CD4-positive, alpha-beta T cell (primary cell): ENCODE data around the gene CLCF1. TPM values are rescaled to one million over a fixed set of nuclear protein-coding genes. Genes with fewer than 3 reads are reported as not detected.

ENCODE experiments used
- ATAC-seq: fragments of 200-7000 bp; cut with Tn5 transposase; one replicate; pipeline ENCODE4 v1.10.0; 2022; ENCODE audit warnings: mild to moderate bottlenecking; ENCODE audit not compliant: poor library complexity
- CTCF ChIA-PET: fragments of 350-600 bp; sonication (Branson Sonifier 250); formaldehyde crosslinking; loops from one replicate; lab custom pipeline; 2021; ENCODE audit warnings: antibody characterized with exemption, inconsistent platforms; lab: Charles Lee
- POLR2A ChIA-PET: fragments of 350-600 bp; sonication (Branson Sonifier 250); formaldehyde crosslinking; loops from one replicate; lab custom pipeline; 2021; ENCODE audit warnings: antibody characterized with exemption, inconsistent platforms; lab: Charles Lee
- DNase-seq, 14 experiments: peaks; one replicate each; pipeline ENCODE4 v3.0.0-alpha.2; 2013 to 2020; ENCODE audit warnings: mixed read lengths in 2 of 14
- H3K27ac ChIP-seq, 2 donors: one replicate each; pipeline versions ENCODE4 v1.5.1 to v1.7.0; 2013; ENCODE audit warnings: low read length in 2 of 2, low read depth in 1 of 2, mild to moderate bottlenecking in 1 of 2
- H3K27me3 ChIP-seq, 2 experiments: 1 replicate in 1 of 2; 2 replicates in 1 of 2; pipeline versions ENCODE4 v1.6.1 to v1.7.0; 2013; ENCODE audit warnings: low read length in 2 of 2, control low read depth in 1 of 2, mild to moderate bottlenecking in 1 of 2, moderate library complexity in 1 of 2; ENCODE audit not compliant: insufficient read depth in 2 of 2, control insufficient read depth in 1 of 2
- H3K36me3 ChIP-seq: one replicate; pipeline ENCODE4 v1.6.1; 2013; ENCODE audit warnings: low read length, control low read depth; ENCODE audit not compliant: insufficient read depth
- H3K4me1 ChIP-seq: one replicate; pipeline ENCODE4 v1.6.1; 2013; ENCODE audit warnings: low read length, control low read depth; ENCODE audit not compliant: insufficient read depth
- H3K4me3 ChIP-seq: one replicate; pipeline ENCODE4 v1.5.1; 2013; ENCODE audit warnings: mild to moderate bottlenecking, low read length, moderate library complexity
- H3K9me3 ChIP-seq, 2 experiments: 1 replicate in 1 of 2; 2 replicates in 1 of 2; pipeline versions ENCODE4 v1.6.1 to v1.7.0; 2013; ENCODE audit warnings: low read length in 2 of 2, mild to moderate bottlenecking in 2 of 2, control low read depth in 1 of 2, moderate library complexity in 1 of 2; ENCODE audit not compliant: control insufficient read depth in 1 of 2, insufficient read depth in 1 of 2
- H3K27ac Mint-ChIP-seq: one replicate; pipeline ENCODE4 v1.8.0; 2020; ENCODE audit warnings: mixed read lengths
- H3K27me3 Mint-ChIP-seq: one replicate; pipeline ENCODE4 v1.8.0; 2021; ENCODE audit warnings: mixed read lengths
- H3K36me3 Mint-ChIP-seq: one replicate; pipeline ENCODE4 v1.8.0; 2021; ENCODE audit warnings: low read depth, mixed read lengths
- H3K4me1 Mint-ChIP-seq: one replicate; pipeline ENCODE4 v1.8.0; 2021; ENCODE audit warnings: low read depth, mixed read lengths
- H3K4me3 Mint-ChIP-seq: one replicate; pipeline ENCODE4 v1.8.0; 2020; ENCODE audit warnings: mild to moderate bottlenecking, mixed read lengths
- H3K9me3 Mint-ChIP-seq: one replicate; pipeline ENCODE4 v1.8.0; 2020; ENCODE audit warnings: mixed read lengths
- intact Hi-C, 2 experiments: fragments of 100-400 bp; cut with DNase I in 1 of 2; cut with micrococcal nuclease in 1 of 2; formaldehyde crosslinking; loops; one replicate each; pipeline versions ENCODE4 v1.15.1 to v1.9.0; 2023 to 2025; cut with DNase I, micrococcal nuclease
- total RNA-seq, 174 experiments: library from RNA in 2 of 174; stranded (reverse) in 2 of 174; gene quantifications; one replicate each; pipeline ENCODE4 v1.2.3 and lab custom pipeline; 2021 to 2026
- TF ChIP-seq, protein P1 (sequence below): fragments of 200-600 bp; IDR thresholded peaks from one replicate; pipeline ENCODE4 v1.8.0; 2022; ENCODE audit warnings: antibody characterized with exemption, mild to moderate bottlenecking

CLCF1 gene
- total RNA-seq, 2 experiments from 2014 or later, result 6.0 to 6.9 TPM

DNA sequence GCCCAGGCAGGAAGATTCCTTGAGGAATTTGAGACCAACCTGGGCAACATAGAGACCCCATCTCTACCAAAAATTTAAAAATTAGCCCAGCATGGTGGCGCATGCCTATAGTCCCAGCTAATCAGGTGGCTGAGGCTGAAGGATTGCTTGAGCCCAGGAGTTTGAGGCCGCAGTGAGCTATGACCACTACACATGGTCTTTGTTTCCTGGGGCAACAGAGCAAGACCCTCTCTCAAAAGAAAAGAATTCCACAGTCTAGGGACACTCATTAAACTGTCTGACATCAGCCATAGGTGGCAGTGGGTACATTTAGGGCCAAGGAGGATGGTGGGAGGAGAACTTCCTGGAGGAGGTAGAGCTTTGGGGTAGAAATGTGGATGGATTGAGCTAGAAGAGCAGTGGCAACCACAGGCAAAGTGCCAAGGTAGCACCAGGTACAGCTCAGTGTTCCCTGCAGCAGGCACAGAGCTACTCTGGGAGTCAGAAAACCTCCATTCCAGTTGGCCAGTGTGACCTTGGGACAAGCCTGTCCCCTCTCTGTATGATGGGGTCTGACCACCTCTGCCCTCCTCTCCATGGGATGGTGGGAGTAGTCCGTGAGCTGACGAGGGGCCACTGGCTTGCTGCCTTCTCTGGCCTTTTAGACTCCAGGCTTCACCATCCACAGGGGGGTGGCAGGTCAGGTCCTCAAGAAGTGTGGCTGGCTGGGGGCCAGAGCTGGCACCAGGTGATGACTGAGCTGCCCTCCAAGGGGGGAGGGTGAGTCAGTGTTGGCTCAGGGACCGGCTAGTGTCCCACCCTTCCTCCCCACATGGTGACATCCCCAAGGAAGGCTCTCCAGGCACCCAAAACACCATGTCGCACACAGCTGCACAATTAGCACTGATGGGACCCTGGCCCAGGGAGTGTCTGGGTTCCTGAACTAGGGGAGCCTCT is 3.7 kb upstream of the CLCF1 start:
- intact Hi-C loops, result no loop called here
- ATAC-seq, result no peak

DNA sequence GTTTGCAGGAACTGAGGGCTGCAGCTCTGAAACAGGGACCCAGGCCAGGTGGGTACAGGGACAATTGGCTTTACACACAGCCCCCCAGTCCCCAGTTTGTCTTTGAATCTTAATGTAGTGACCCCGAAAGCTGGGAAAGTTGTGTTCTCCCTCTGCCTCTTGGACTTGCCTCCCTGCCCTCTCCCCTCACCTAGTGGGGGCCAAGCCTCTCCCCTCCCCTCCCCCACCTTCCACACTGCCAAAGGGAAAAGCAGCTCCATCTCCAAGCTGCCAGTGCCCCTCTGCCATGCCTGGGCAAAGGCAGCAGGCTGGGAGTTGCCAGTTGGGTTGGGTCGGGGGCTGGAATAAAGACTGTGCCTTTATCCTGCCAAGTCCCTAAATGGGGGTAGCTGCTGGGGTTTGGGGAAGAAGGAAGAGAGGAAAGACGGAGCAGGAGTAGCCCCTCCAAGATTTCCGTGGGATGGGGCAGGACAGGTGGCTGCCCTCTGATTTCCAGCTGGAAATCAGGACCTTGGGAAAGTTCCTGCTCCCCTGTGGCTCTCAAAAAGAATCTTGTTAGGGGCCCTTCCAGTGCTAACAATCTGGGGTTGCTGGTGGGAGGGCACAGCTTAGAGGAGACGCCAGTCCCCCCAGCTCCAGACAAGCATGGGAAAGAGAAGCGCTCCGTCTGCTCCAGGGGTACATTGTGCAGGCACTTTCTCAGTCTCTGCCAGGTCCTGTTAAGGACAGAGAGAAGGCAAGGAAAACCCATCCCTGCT is 2.8 kb upstream of the CLCF1 start:
- TF ChIP-seq, protein P1, sequence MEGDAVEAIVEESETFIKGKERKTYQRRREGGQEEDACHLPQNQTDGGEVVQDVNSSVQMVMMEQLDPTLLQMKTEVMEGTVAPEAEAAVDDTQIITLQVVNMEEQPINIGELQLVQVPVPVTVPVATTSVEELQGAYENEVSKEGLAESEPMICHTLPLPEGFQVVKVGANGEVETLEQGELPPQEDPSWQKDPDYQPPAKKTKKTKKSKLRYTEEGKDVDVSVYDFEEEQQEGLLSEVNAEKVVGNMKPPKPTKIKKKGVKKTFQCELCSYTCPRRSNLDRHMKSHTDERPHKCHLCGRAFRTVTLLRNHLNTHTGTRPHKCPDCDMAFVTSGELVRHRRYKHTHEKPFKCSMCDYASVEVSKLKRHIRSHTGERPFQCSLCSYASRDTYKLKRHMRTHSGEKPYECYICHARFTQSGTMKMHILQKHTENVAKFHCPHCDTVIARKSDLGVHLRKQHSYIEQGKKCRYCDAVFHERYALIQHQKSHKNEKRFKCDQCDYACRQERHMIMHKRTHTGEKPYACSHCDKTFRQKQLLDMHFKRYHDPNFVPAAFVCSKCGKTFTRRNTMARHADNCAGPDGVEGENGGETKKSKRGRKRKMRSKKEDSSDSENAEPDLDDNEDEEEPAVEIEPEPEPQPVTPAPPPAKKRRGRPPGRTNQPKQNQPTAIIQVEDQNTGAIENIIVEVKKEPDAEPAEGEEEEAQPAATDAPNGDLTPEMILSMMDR, result no peak
- Histone ChIP-seq H3K36me3 (no peaks in the 10 kb centered on the region), H3K4me3 (no peak overlapping the region), H3K4me1 (peaks cover 45% of the 10 kb centered on the region), H3K27me3 (peaks cover 6 to 16% of the 10 kb centered on the region in 2 experiments), H3K9me3 (no peaks in the 10 kb centered on the region), H3K27ac (no peak overlapping the region)
- peaks cover 34% of the 10 kb centered on the region for H3K27me3 Mint-ChIP-seq
- no peak for ATAC-seq
- POLR2A ChIA-PET, result interaction anchor here (0.6 to 3.2 kb wide), 5 partner anchors 8 to 42 kb away, joined by 3 to 16 read pairs (median 3); partner anchors contain the start of gene POLD4
- H3K4me3 Mint-ChIP-seq, result peak overlapping the region; percentile 38
- H3K4me1 Mint-ChIP-seq, result peaks cover 30% of the 10 kb centered on the region
- CTCF ChIA-PET, result interaction anchor here (1.9 to 5.6 kb wide), 4 partner anchors 14 to 31 kb away, joined by 7 to 24 read pairs (median 11); no protein-coding TSS in a partner anchor
- no peak overlapping the region for H3K27ac Mint-ChIP-seq
- intact Hi-C loops, result no loop called here
- H3K36me3 Mint-ChIP-seq, result peaks cover 5% of the 10 kb centered on the region
- no peak for DNase-seq
- no peaks in the 10 kb centered on the region for H3K9me3 Mint-ChIP-seq

More for the DNA sequence above, 3.7 kb upstream of the CLCF1 start:
- no peak overlapping the region for H3K27ac Mint-ChIP-seq
- H3K27me3 Mint-ChIP-seq, result peaks cover 26% of the 10 kb centered on the region
- no peak for DNase-seq
- TF ChIP-seq, protein P1, result no peak
- peaks cover 22% of the 10 kb centered on the region for H3K4me1 Mint-ChIP-seq
- H3K36me3 Mint-ChIP-seq, result peaks cover 5% of the 10 kb centered on the region
- no peaks in the 10 kb centered on the region for H3K9me3 Mint-ChIP-seq
- Histone ChIP-seq H3K27me3 (peaks cover 6 to 16% of the 10 kb centered on the region in 2 experiments), H3K9me3 (no peaks in the 10 kb centered on the region), H3K36me3 (no peaks in the 10 kb centered on the region), H3K4me1 (peaks cover 38% of the 10 kb centered on the region), H3K27ac (no peak overlapping the region), H3K4me3 (no peak overlapping the region)
- ChIA-PET POLR2A (interaction anchor here (1.1 to 3.2 kb wide), 3 partner anchors 9 to 24 kb away, joined by 3 to 16 read pairs (median 5); partner anchors contain the start of gene POLD4), CTCF (interaction anchor here (0.7 to 5.6 kb wide), 5 partner anchors 13 to 261 kb away, joined by 3 to 24 read pairs (median 9); no protein-coding TSS in a partner anchor)
- peak overlapping the region; percentile 38 for H3K4me3 Mint-ChIP-seq
